Colonic mucosa (tissue), 2 donors: ENCODE measurements around the gene NAP1L4. TPM values are rescaled to one million over a fixed set of nuclear protein-coding genes. Genes with fewer than 3 reads are reported as not detected.

Experiments used
- total RNA-seq, 2 donors: library from RNA; stranded (reverse); fragmentation: NEBNext Ultra II Directional in 1 of 2; extraction: Animal tissue kit (Norgen Biotek cat#: 25700) in 1 of 2; gene quantifications; one replicate each; pipeline ENCODE4 v1.2.1, GENCODE V29; 2021
- donor health status: DM: no; HTN: no; CAD: no.
- donor health status: DM: no; HTN: no; CAD: no.

NAP1L4 gene
- total RNA-seq, 2 donors from 2014 or later: 96.1 to 134 TPM

Other genes starting within 250 kb of the NAP1L4 start
- gene CDKN1C, start 106.6 kb downstream of the NAP1L4 start, total RNA-seq: 10 to 100 TPM; 10.9 to 18.2 TPM
- gene PHLDA2, start 62.9 kb downstream of the NAP1L4 start, total RNA-seq: 10 to 100 TPM; 31.6 to 41.6 TPM
- gene CARS1, start 65.1 kb upstream of the NAP1L4 start, total RNA-seq: 10 to 100 TPM; 48.4 to 74.3 TPM
- 10 to 100 TPM; 34.0 to 69.5 TPM for gene OSBPL5, start 173.0 kb upstream of the NAP1L4 start, total RNA-seq
- gene MRGPRG, start 226.5 kb upstream of the NAP1L4 start, total RNA-seq: not detected
- gene MRGPRE, start 240.1 kb upstream of the NAP1L4 start, total RNA-seq: not detected